ENCODE results near the gene INPP5D. TPM values are rescaled to one million over a fixed set of nuclear protein-coding genes. Genes with fewer than 3 reads are reported as not detected.
A peak's percentile ranks its signal among the peaks of the same experiment; 100 is the strongest.

The INPP5D gene
- total and polyA plus RNA-seq, 2 of the 13 experiments (the other 11 are each of a cell fraction or from before 2014, with no cell fraction given), result 16.7 to 18.0 TPM

- TF ChIP-seq RERE (CRISPR knock-in tag; IDR thresholded peaks at IDR 0.05; ENCODE audit: low read depth) (no peak), KLF15 (CRISPR knock-in tag; IDR thresholded peaks at IDR 0.05; ENCODE audit: borderline replicate concordance) (no peak), ZNF800 (CRISPR knock-in tag; IDR thresholded peaks at IDR 0.05) (no peak), ZNF7 (CRISPR knock-in tag; IDR thresholded peaks at IDR 0.05) (no peak), PITX1 (CRISPR knock-in tag; IDR thresholded peaks at IDR 0.05) (peak; percentile 73; the same call in 1 of the 2 replicates), ETV5 (CRISPR knock-in tag; IDR thresholded peaks at IDR 0.05; ENCODE audit: borderline replicate concordance) (peak; percentile 96), RXRB (CRISPR knock-in tag; IDR thresholded peaks at IDR 0.05; ENCODE audit: borderline replicate concordance) (peak; percentile 91), PAX8 (CRISPR knock-in tag; IDR thresholded peaks at IDR 0.05; ENCODE audit: borderline replicate concordance) (0 out of 2 replicates have a peak, but pooled peaks have one; percentile 44), ZBTB8A (CRISPR knock-in tag; IDR thresholded peaks at IDR 0.05; ENCODE audit: borderline replicate concordance, low read depth) (no peak), ZNF235 (CRISPR knock-in tag; IDR thresholded peaks at IDR 0.05; ENCODE audit: borderline replicate concordance) (no peak), AHR (CRISPR knock-in tag; IDR thresholded peaks at IDR 0.05) (0 out of 2 replicates have a peak, but pooled peaks have one; percentile 39), HMG20B (CRISPR knock-in tag; conservative IDR thresholded peaks at IDR 0.05) (peak; percentile 81), SNRNP70 (IDR thresholded peaks at IDR 0.05; ENCODE audit: low read depth, low read length) (no peak), SAFB2 (CRISPR knock-in tag; IDR thresholded peaks at IDR 0.05; ENCODE audit: borderline replicate concordance, low read depth) (no peak), ZFYVE20 (CRISPR knock-in tag; IDR thresholded peaks at IDR 0.05; ENCODE audit: borderline replicate concordance, low read depth) (0 out of 2 replicates have a peak, but pooled peaks have one; percentile 42), NONO (IDR thresholded peaks at IDR 0.05) (no peak), NONO (CRISPR knock-in tag; conservative IDR thresholded peaks at IDR 0.05) (peak; percentile 90), EED (CRISPR knock-in tag; IDR thresholded peaks at IDR 0.05) (0 out of 2 replicates have a peak, but pooled peaks have one; percentile 34), NFYB (CRISPR knock-in tag; IDR thresholded peaks at IDR 0.05) (peak; percentile 36), ZBTB38 (CRISPR knock-in tag; IDR thresholded peaks at IDR 0.05) (peak; percentile 55; the same call in 1 of the 2 replicates), ZNF704 (CRISPR knock-in tag; IDR thresholded peaks at IDR 0.05; ENCODE audit: borderline replicate concordance) (0 out of 2 replicates have a peak, but pooled peaks have one; percentile 47)
Measured at GRCh38 chr2:233013027-233013461, 47.1 kb upstream of the INPP5D start, which contains the start of gene NGEF (continued).
